NCI-H1105 treated with DMSO at 0.1 percent for 48 hours (cell line): ENCODE results near the gene RASL10B.
"Not testable (repeated sequence)": the region's sequence is repeated elsewhere in the genome, so short reads cannot be mapped to it uniquely, and the experiment has no call there.

Experiments
- DNase-seq: peaks from one replicate; lab custom pipeline; 2025; lab: John Stamatoyannopoulos, UW

Gene RASL10B

DNA sequence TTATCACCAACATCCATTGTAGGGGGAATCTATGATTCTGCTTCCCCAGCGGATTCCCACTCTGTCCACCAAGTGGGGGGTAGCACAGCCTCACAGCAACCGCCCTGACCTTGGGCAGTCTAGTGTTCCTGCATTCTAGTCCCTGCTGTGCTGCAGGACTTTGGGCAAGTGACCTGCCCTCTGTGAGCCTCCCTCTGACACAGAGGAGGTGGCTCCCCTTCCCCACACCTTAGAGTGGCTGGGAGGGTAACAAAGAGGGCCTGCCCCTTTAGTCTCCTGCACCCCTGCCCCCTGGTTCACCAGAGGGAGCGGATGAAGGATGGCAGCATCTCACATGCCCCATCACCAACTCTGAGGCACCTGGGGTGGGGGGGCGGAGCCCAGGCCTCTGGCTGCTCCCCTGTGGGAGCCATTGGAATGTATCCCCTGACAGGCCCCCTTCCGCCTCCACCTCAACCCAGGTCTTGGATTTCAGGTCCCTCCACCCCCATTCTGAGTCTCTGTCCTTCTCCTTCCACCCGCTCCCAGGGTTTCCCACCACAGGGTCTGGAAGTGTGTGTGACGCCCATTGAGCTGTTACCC is 11.5 kb downstream of the RASL10B start:
- no peak for DNase-seq

DNA sequence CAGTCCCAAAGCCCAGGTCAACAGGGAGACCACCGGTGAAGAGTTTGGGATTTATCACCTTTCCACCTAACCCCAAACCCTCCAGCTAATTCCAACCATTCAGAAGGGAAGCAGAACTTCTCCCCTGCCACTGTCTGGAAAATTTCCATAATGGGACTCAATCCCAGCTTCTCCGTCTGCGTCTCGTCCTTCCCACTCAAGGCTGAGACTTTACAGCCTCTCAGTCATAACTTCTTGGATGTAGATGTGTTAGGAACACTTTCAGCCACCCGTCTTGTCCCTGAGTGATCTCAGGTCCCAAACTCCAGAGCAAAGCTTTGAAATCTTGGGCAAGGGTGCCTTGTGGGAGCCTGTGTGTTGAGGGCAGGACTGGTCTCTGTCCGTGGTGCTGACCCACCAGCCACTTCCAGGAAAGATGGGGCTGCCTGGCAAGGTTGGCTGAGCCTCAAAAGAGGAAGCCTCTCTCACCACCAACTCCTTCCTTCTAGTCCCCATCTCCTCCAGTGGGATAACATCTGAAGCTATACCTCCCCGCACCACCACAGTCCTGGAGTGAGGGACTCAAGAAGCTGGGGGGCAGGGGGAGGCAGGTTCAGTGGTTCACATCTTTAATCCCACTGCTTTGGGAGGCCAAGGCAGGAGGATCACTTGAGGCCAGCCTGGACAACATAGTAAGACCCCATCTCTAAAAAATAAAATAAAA is 12.3 kb downstream of the RASL10B start:
- DNase-seq: no peak

DNA sequence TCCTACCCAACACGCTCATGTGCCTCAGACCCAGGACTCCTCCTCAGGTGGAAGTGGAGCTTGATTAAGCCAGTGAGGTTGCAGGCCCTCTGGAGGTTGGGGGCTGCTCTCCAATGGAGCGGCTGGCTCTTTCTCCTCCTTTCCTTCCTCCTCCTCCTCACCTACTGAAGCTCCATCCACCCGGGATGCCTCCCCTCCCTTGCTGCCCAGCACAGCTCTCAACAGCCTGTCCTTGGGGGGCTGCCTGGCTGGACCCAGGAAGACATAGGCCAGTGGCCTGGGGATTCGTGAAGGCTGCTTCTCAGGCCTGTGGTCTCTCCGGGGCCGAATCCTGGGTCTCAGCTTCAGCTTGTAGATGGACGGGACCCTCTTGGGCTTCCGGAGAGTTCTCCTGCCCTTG is 13.4 kb downstream of the RASL10B start:
- DNase-seq: no peak

DNA sequence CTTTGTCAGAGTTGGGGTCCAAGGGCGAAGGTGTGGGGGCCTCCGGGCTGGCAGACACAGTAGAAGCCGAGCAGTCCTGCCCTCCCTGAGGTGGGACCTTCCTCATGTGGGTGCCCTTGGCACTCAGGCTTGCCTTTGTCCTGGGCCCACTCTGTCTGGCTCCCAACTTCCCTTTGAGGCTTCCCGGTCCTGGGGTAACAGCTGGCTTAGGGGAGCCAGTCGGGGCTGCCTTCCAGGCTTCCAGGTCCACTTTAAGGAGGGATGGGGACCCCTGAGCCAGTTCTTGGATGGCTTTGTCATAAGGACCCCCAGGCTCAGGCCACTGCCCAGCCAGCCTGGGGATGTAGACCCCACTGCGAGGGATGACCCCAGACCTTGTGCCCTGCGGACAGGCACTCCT is 13.8 kb downstream of the RASL10B start:
- DNase-seq: no peak

DNA sequence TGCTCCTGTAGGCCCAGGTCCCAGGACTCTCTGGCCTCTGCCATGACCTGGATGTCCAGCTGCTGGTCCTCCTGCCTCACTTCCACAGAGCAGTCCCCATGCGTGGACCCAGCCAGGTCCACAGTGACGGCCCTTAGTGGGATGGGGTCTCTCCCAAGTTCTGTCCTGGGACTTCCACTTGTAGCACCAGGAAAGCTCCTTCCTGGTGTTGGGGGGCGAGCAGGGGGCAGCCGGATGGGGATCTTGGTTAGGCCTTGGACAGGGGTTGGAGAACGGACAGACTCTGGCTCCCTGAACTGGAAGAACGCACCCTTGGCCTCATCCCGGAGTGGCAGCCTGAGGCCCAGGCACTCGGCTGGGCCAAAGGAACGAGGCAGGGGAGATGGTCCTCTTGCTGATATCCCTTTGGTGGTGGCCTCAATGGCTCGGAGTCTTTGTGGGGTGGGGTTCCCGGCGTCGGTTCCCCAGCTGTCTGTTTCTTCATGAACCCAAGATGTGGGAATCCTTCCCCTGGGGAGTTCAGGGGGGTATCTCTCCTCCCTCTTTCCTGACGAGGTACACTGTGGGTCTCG is 14.4 kb downstream of the RASL10B start:
- DNase-seq: no peak

DNA sequence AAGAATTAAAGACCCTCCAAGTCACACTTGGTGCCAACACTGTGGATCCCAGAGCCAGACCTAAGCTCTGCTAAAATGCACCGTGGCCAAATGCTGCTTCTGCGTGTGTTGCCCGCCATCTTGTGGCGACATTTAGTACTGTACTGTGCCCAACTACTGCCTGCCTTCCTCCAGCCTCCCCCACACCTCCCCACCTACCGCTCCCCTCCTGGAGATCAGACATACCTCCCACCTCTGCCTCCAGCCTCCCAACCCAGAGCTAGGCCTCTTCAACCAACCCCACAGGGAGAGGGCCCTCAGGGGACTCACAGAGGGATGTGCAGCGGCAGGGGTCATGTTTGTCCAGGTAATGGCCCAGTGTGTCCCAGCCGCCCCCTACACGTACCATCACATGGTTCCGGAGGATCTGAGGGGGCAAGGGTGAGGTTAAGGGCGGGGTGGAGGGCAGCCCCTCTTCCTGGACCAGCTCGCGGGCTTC is 16.1 kb downstream of the RASL10B start:
- DNase-seq: peak; percentile 58

DNA sequence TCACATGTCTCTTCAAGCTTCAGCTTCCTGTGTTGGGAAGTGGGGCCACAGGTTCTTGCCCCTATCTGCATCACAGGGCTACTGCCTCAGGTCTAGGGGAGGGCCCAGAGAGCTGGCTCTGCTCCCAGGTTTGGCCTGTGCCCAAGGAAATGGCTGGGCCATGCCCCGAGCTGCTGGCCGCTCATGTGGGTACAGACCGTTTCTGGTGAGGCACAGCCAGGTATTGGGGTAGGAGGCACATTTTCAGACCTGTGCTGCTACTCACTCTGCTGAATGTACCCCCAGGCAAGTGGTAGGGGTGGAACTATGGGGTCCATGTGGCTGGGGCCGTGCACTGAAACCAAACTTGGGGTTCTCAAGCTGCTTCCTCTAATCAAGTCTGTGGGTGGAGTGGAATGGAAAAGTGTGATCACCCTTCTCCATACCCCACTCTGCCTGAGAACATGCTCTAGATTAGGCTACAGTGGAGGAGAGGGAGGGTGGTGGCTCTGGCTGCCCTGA is 17.0 kb downstream of the RASL10B start:
- DNase-seq: no peak

DNA sequence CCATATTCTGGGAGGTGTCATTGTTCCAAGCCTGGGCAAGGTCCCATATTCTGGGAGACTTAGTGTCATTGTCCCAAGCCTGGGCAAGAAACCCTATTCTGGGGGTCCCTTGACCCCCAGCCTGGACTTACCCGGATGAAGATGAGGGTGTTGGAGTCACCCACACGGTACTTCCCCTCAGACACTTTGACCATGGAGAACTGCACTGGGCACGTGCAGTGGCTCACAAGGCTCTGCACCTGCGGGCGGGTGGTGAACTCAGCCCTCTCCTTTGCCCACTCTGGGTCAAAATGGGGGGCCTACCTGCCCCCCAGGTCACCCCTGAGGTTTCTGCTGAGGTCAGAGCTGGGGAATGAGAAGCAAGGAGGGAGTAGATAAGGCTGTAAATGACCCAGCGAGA is 17.5 kb downstream of the RASL10B start:
- no peak for DNase-seq

DNA sequence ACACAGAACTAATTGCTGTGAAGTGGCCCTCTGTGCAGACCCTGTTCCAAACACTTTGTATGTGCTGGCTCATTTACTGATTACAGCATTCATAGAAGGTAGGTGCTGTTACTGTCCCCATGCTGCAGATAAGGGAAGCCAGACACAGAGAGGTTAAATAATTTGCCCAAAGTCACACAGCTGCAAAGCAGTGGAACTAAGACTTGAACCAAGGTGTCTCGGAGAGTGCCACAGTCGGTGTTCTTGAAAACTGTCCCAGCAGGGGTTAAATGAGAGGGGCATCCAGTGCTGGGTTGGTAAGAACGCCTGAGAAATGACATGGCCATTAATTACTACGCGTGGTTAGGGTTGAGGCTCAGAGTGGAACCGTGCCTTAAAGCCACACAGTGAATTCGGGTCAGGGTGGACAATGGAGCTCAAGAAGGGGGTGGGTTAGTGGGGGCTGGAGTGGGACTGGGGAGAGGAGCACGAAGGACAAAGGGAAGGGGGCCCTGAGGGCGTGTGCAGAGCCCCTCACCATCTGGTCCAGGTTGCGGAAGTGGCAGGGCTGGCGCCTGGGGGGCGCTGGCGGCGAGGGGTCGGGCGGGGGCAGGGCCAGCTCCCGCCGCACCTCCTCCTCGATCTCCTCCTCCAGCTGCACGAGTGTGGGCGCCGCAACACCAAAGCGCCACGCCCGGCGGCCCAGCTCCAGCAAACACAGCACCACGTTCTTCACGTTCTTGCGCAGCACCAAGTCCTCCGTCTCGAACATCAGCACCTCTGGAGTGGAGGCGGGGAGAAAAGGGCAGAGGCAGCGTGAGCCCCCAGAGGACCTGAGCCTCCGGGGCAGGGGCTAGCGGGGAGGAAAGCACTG is 18.3 kb downstream of the RASL10B start:
- no peak for DNase-seq

DNA sequence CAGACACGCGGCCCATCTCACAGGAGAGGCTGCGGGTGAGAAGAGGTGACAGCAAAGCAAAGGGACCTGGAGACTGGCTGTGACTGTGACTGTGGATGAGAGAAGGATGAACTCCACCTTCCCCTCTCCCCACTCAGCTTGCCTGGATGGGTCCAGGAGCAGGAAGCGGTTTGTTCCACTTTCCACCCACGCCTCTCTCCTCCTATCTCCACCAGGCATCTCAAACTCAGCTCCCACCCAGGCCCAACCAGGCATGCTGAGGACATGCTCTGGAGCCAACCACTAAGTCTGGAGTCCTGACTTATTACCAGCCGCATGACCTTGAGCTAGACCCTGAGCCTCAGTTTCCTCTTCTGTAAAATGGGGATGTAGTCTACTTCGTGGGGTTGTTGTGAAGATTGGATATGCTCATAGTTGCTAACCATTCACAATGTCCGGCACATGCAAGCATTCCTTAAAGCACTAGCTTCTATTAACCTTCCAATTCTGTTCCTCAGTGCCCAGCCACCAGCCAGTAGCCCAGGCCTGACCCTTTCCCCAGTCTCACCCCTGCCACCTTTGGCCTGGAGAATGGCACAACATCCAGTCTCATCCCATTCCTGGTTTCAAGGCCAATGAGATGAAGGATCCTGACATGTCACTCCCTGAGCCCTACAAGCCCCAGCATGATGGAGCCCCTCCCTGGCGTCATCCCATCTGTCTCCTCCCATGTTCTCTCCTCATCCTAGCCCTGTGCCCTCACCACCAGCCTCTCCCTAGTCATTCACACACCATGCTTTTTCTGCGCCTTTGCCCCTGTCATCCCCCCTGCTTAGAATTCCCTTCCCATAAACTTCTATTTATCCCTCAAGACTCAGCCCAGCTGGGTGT is 19.3 kb downstream of the RASL10B start:
- DNase-seq: no peak

DNA sequence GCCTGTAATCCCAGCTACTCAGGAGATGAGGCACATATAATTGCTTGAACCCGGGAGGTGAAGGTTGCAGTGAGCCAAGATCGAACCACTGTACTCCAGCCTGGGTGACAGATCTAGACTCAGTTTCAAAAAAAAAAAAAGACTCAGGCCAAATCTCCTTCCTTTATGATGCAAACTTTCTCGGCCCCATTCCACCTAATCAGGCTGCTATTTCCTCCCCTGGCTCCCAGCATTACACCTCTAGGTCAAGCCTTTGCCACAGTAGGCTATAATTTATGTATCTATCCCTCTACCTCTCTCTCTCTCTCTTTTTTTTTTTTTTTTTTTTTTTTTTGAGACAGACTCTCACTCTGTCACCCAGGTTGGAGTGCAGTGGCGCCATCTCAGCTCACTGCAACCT is 20.1 kb downstream of the RASL10B start:
- not testable (repeated sequence) for DNase-seq

DNA sequence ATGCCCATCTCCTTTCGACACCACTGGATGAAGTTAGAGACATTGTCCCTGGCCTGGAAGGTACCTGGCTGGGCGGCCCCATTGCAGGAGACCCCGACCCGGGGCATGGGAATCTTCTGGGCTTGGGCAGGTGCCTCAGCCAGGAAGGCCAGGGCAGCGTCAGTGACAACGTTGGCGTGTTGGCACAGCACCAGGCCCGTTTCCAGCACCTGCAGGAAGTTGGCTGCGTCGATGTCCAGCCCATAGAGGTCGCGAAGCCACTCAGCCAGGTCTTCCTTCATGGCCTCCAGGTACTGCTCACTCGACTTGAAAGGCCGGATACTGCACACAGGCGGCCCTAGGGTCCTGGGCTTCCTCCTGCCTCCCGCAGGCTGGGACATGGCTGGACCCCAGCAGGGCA is 21.0 kb downstream of the RASL10B start:
- no peak for DNase-seq

DNA sequence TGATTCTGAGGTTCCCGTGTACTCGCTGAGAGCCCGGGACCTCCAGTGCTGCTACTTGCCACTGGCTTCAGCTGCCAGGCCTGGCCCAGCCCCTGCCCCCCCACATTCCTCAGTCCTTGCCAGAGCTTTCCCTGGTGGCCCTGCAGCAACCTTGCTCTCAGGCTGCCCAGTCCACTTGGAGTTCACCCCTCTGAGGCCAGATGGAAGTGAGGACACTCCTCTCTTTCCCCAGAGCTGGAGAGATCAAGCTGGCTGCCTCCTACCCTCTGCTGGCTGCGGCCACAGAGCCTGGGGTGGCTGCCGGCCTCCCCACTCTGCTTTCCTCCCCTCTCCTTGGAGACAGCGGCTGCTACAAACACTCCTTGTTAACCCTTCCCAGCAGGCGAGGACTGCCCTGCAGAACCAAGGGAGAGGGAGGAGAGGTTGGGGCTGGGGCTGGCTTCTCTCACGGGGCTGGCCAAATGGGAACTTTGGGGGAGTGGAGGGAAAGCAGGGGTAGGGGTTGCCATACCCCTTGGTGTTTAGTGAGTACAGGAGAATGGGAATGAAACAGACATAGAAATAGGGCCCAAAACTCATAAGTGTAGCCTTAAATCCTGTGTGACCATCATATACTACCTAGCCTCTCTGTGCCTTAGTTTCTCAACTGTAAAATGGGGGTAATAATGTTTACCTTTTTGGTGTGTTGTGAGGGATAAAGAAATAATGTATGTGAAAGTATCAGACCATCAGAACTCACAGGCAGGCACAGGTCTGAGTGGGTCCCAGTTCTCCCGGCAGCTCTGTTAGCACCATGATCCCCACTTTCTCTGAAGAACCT is 21.7 kb downstream of the RASL10B start, which contains the start of gene GAS2L2:
Gene GAS2L2 (minus strand): TSS at position 295 of the 820 bp plus-strand sequence. CDS start 389 bp downstream, outside the sequence.
- no peak for DNase-seq

DNA sequence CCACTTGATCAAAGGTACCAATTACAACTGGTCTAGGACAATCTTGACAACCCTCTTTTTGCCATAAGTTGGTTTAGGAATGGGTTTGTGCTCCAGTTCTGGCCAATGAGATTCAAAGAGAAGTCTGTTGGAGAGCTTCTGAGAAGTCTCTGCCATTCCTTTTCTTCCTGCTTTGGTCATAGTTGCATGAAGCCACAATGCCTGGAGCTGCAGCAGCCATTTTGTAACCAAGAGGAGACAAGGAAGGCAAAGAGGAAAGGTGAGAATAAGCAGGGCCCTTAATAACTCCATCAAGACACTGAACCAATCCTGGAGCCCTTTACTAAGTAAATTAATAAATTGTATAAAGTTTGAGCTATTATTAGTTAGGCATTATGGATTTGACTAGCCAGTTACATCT is 25.8 kb downstream of the RASL10B start:
- no peak for DNase-seq

DNA sequence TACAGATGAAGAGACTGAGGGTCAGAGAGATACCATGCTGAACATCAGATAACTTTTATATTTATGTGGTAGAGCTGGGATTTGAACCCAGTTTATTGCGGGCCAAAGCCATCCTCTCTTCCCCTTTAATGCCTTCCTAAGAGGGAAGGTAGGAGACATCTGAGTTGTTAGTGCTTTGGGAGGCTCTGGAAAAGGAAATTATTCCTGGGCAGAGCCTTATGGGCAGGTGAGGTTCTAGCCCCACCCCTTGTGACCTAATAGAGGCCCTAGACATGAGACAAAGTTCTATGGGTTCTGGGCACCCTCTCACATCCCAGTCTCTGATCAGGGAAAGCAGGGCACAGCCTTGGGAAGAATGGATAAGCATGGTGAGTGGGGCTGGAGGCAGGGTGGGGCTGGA is 29.1 kb downstream of the RASL10B start, which contains the start of gene C17orf50:
Gene C17orf50 (plus strand): TSS at position 301 of the 400 bp plus-strand sequence. CDS start 55 bp downstream, at position 356.
- no peak for DNase-seq

DNA sequence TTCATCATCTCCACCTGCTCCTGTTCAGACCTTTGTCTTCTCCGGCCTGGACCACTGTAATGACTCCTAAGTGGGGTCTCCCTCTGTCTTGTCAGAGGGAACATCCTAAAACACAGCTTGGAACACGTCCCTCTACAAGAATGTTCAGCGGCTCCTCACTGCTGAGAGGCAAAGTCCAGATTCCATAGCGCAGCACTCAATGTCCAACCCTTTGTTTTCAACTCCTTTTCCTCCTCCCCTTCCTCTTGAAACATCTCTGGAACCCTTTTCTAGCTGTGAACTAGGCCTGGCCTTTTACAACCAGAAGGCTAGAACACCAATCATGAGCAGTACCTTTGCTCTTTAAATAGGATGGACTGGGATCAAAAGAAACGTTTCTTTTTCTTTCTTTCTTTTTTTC is 30.2 kb downstream of the RASL10B start:
- no peak for DNase-seq

DNA sequence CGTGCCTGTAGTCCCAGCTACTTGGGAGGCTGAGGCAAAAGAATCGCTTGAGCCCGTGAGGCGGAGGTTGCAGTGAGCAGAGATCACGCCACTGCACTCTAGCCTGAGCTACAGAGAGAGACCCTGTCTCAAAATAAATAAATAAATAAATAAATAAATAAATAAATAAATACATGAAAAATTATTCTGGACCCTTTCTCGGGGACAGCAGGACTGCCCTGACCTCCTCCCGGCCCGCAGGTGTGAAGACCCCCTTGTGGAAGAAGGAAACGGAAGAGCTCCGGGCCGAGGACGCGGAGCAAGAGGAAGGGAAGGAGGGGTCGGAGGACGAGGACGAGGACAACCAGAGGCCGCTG is 32.3 kb downstream of the RASL10B start:
- DNase-seq: no peak

DNA sequence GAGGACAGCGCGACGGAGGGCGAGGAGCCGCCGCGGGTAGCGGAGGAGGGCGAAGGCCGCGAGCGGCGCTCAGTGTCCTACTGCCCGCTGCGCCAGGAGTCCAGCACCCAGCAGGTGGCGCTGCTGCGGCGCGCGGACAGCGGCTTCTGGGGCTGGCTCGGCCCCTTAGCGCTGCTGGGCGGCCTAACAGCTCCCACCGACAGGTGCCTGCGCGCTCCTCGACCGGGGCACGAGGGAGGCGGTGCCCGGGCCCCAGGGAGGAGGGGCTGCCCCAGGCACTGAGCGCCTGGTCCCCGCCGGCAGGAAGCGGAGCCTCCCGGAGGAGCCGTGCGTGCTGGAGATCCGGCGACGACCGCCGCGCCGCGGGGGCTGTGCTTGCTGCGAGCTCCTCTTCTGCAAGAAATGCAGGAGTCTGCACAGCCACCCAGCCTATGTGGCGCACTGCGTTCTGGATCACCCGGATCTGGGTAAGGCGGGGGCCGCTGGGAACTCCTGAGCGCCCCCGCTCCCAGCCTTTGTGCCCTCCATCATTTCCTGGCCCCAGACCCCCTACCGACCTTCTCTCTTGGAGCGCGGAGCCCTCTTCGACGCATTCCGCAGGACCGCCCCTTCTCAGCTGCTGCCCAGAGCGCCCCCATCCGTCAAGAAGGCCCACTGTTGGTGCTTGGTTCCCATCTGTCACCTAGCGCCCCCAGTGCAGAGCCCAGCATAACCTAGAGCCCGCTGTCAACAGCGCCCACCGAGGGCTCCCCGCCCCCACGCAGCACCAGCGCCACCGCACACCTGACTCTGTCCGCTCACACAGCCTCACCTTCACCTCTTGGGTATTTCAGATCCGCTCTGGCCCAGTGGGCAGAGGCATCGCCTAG is 32.9 kb downstream of the RASL10B start:
- DNase-seq: peak; percentile 86

DNA sequence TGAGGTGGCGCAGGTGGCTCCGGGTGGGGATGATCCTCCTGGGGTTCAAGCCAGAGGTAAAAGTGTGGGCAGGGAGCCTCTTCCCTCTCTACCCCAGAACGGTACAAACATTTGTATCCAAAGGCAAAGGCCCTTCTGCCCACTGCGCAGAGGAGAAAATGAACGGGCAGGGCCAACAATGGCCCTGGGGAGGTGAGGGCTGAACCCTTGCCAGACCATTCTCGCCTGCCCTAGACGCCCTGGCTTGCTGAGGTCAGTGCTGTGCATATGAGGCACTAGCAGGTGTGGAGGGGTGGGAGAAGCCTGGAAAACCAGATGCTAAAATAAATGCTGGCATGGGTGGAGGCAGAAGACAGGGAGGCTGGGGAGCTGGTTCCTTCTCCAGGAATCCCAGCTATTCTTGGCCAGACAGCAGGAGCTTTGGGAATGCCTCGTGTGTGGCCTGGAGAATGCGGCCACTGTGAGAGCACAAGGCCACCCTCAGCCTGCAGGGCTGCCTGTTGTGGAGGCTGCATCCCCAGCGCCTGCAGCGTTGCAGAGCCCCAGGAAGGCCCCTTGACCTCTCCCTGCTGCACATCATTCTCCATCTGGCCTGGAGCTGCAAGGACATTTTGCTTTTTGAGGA is 33.8 kb downstream of the RASL10B start:
- DNase-seq: no peak
